H9 (cell line): ENCODE measurements around the gene RPL36. TPM values are rescaled to one million over a fixed set of nuclear protein-coding genes. Genes with fewer than 3 reads are reported as not detected.

Experiments
- DNase-seq: peaks from one replicate; pipeline ENCODE4 v3.0.0-alpha.2; 2017
- H2AFZ ChIP-seq: one replicate; pipeline ENCODE4 v1.6.1; 2013; ENCODE audit warnings: mild to moderate bottlenecking, low read length, control low read depth, moderate library complexity
- H2AK5ac ChIP-seq: 2 replicates; pipeline ENCODE4 v1.6.1; 2013; ENCODE audit warnings: low read length, control low read depth, mixed read lengths; ENCODE audit not compliant: insufficient read length
- H2BK120ac ChIP-seq: one replicate; pipeline ENCODE4 v1.6.1; 2013; ENCODE audit warnings: low read depth, mild to moderate bottlenecking, low read length, control low read depth, inconsistent platforms; ENCODE audit not compliant: poor library complexity, severe bottlenecking
- H2BK12ac ChIP-seq: 2 replicates; pipeline ENCODE4 v1.6.1; 2013; ENCODE audit warnings: low read length, control low read depth, mixed read lengths, low read depth; ENCODE audit not compliant: insufficient read length
- H2BK15ac ChIP-seq: 2 replicates; pipeline ENCODE4 v1.6.1; 2013; ENCODE audit warnings: low read depth, low read length, control low read depth
- H2BK20ac ChIP-seq: one replicate; pipeline ENCODE4 v1.6.1; 2013; ENCODE audit warnings: low read depth, mild to moderate bottlenecking, low read length, control low read depth, inconsistent platforms; ENCODE audit not compliant: poor library complexity, severe bottlenecking
- H2BK5ac ChIP-seq: 2 replicates; pipeline ENCODE4 v1.6.1; 2013; ENCODE audit warnings: low read length, control low read depth, mixed read lengths; ENCODE audit not compliant: insufficient read length
- H3K14ac ChIP-seq: 2 replicates; pipeline ENCODE4 v1.6.1; 2013; ENCODE audit warnings: low read length, control low read depth; ENCODE audit not compliant: insufficient read depth
- H3K18ac ChIP-seq: 2 replicates; pipeline ENCODE4 v1.6.1; 2013; ENCODE audit warnings: low read depth, mild to moderate bottlenecking, mixed read lengths, low read length, control low read depth; ENCODE audit not compliant: insufficient read length
- H3K23ac ChIP-seq: 2 replicates; pipeline ENCODE4 v1.6.1; 2013; ENCODE audit warnings: low read length, control low read depth, mixed read lengths, low read depth; ENCODE audit not compliant: insufficient read length
- H3K23me2 ChIP-seq: 2 replicates; pipeline ENCODE4 v1.6.1; 2013; ENCODE audit warnings: low read depth, mild to moderate bottlenecking, mixed read lengths, low read length, control low read depth; ENCODE audit not compliant: insufficient read length, poor library complexity, severe bottlenecking
- H3K27ac ChIP-seq: 2 replicates; pipeline ENCODE4 v1.5.1; 2013; ENCODE audit warnings: low read length, control low read depth, mixed read lengths, low read depth; ENCODE audit not compliant: insufficient read length
- H3K27me3 ChIP-seq: 2 replicates; pipeline ENCODE4 v1.6.1; 2013; ENCODE audit warnings: low read length, control low read depth, inconsistent platforms; ENCODE audit not compliant: insufficient read depth
- H3K4ac ChIP-seq: 2 replicates; pipeline ENCODE4 v1.6.1; 2013; ENCODE audit warnings: low read depth, mild to moderate bottlenecking, control low read depth, inconsistent platforms, low read length, moderate library complexity
- H3K4me1 ChIP-seq: 2 replicates; pipeline ENCODE4 v1.6.1; 2013; ENCODE audit warnings: low read length, control low read depth, inconsistent platforms; ENCODE audit not compliant: insufficient read depth
- H3K4me2 ChIP-seq: 2 replicates; pipeline ENCODE4 v1.6.1; 2013; ENCODE audit warnings: low read length, control low read depth, mixed read lengths; ENCODE audit not compliant: insufficient read length, insufficient read depth
- H3K56ac ChIP-seq: 2 replicates; pipeline ENCODE4 v1.6.1; 2013; ENCODE audit warnings: low read depth, mild to moderate bottlenecking, mixed read lengths, low read length, control low read depth; ENCODE audit not compliant: insufficient read length
- H3K79me1 ChIP-seq: 2 replicates; pipeline ENCODE4 v1.6.1; 2013; ENCODE audit warnings: low read depth, mild to moderate bottlenecking, moderate library complexity, low read length, control low read depth, inconsistent platforms; ENCODE audit not compliant: insufficient read depth, poor library complexity, severe bottlenecking
- H3K79me2 ChIP-seq: 2 replicates; pipeline ENCODE4 v1.6.1; 2013; ENCODE audit warnings: low read length, control low read depth, inconsistent platforms; ENCODE audit not compliant: insufficient read depth
- H3K9ac ChIP-seq: 2 replicates; pipeline ENCODE4 v1.6.1; 2013; ENCODE audit warnings: low read length, control low read depth, mixed read lengths; ENCODE audit not compliant: insufficient read length; ENCODE audit errors: extremely low read depth
- H3K9me3 ChIP-seq: one replicate; pipeline ENCODE4 v1.6.1; 2013; ENCODE audit warnings: low read depth, low read length, inconsistent platforms; ENCODE audit not compliant: control insufficient read depth
- H3T11ph ChIP-seq: one replicate; pipeline ENCODE4 v1.6.1; 2013; ENCODE audit warnings: mild to moderate bottlenecking, low read length, control low read depth, inconsistent platforms
- H4K20me1 ChIP-seq: one replicate; pipeline ENCODE4 v1.6.1; 2013; ENCODE audit not compliant: control insufficient read depth, insufficient read length, insufficient read depth
- H4K5ac ChIP-seq: 2 replicates; pipeline ENCODE4 v1.6.1; 2013; ENCODE audit warnings: low read depth, mild to moderate bottlenecking, mixed read lengths, low read length, control low read depth; ENCODE audit not compliant: insufficient read length
- H4K8ac ChIP-seq: replicated peaks from 2 replicates; pipeline ENCODE4 v1.6.1; 2013; ENCODE audit warnings: low read length, control low read depth, mixed read lengths, low read depth; ENCODE audit not compliant: insufficient read length
- H4K91ac ChIP-seq: 2 replicates; pipeline ENCODE4 v1.6.1; 2013; ENCODE audit warnings: low read depth, mild to moderate bottlenecking, moderate library complexity, mixed read lengths, low read length, control low read depth; ENCODE audit not compliant: insufficient read length
- H3K27ac Mint-ChIP-seq, 3 experiments: 2 replicates in 2 of 3; 3 replicates in 1 of 3; pipeline ENCODE4 v1.8.0; 2020 to 2021; ENCODE audit warnings: mixed read lengths in 3 of 3, mild to moderate bottlenecking in 1 of 3, moderate library complexity in 1 of 3
- H3K27me3 Mint-ChIP-seq: 2 replicates; pipeline ENCODE4 v1.8.0; 2021; ENCODE audit warnings: low read depth, mild to moderate bottlenecking, moderate library complexity, mixed read lengths
- H3K36me3 Mint-ChIP-seq, 3 experiments: 2 replicates in 2 of 3; 3 replicates in 1 of 3; pipeline ENCODE4 v1.8.0; 2020 to 2021; ENCODE audit warnings: low read depth in 3 of 3, mixed read lengths in 3 of 3; ENCODE audit not compliant: insufficient read depth in 1 of 3
- H3K4me1 Mint-ChIP-seq, 2 experiments: 2 replicates each; pipeline ENCODE4 v1.8.0; 2020; ENCODE audit warnings: mixed read lengths in 2 of 2
- H3K4me3 Mint-ChIP-seq, 2 experiments: 2 replicates in 1 of 2; 3 replicates in 1 of 2; pipeline ENCODE4 v1.8.0; 2020 to 2021; ENCODE audit warnings: mild to moderate bottlenecking in 2 of 2, mixed read lengths in 2 of 2, moderate library complexity in 1 of 2
- H3K9me3 Mint-ChIP-seq, 2 experiments: 2 replicates in 1 of 2; 3 replicates in 1 of 2; pipeline ENCODE4 v1.8.0; 2020; ENCODE audit warnings: mild to moderate bottlenecking in 2 of 2, mixed read lengths in 2 of 2, moderate library complexity in 1 of 2
- WGBS: extraction: QIAGEN DNeasy Blood & Tissue Kit; methylation state at CpG from one replicate; pipeline ENCODE4 v1.1.7; 2013; ENCODE audit warnings: missing lambda C conversion rate, low lambda C conversion rate, mixed read lengths; ENCODE audit not compliant: insufficient read length; ENCODE audit errors: extremely low coverage; 5-methylcytosine and 5-hydroxymethylcytosine counted together
- total RNA-seq: library from RNA; stranded (reverse); gene quantifications from 2 replicates; pipeline ENCODE4 v1.2.1, GENCODE V29; 2021
- TF ChIP-seq, protein P1 (sequence below): fragments of 200-600 bp; sonication (generic); conservative IDR thresholded peaks from 3 replicates; pipeline ENCODE4 v1.8.0; 2021; ENCODE audit warnings: antibody characterized with exemption, mild to moderate bottlenecking

RPL36 gene
- total RNA-seq, 1 experiment from 2014 or later, result 1,074 TPM

DNA sequence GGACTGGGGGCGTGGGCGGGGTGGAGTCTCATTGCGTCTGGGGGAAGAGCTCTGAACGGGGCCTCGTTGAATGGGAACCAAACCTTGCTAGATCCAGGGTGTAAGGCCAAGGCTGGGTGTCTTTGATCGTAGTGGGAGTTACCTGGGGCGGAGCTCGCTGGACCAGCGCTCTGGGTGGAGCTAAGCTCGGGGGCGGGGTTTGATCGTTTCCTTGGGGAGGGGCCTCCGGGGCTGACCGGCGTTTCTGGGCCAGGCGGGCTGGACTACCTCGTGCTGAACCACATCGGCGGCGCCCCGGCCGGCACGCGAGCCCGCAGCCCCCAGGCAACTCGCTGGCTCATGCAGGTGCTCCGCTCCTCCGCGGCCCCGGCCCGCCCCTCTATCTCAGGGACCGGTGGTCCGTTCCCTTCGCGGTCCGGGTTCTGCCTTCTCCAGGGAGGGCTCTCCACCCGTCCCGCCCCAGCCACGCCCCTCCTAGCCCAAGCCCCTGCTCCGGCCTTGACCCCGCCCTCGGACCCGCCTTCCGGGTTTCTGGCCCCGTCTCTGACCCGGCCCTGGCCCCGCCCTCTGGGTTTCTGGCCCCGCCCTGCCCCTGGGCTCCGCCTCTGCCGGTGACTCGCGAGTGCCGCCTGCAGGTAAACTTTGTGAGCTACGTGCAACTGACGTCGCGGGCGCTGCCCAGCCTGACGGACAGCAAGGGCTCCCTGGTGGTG lies 3.3 kb upstream of the RPL36 start:
- H3K4me1 ChIP-seq, result no peaks in the 10 kb centered on the region
- Mint-ChIP-seq H3K9me3 (peaks cover 5 to 6% of the 10 kb centered on the region in 2 experiments; a peak in 2 of 5 replicates), H3K27me3 (peaks cover 8% of the 10 kb centered on the region), H3K27ac (peak overlapping the region; percentile 51 to 83 (median 64); a peak in 3 of 7 replicates), H3K36me3 (peaks cover 9 to 16% (median 9%) of the 10 kb centered on the region in 3 experiments), H3K4me1 (peaks cover 8 to 16% of the 10 kb centered on the region in 2 experiments), H3K4me3 (peak overlapping the region; percentile 60 to 81)
- no peak overlapping the region for H3K9ac ChIP-seq
- no peak overlapping the region for H3K23ac ChIP-seq
- H3K9me3 ChIP-seq, result no peaks in the 10 kb centered on the region
- H3K56ac ChIP-seq, result no peak overlapping the region
- no peak overlapping the region for H3T11ph ChIP-seq
- no peak overlapping the region for H2BK12ac ChIP-seq
- no peak overlapping the region for H2BK15ac ChIP-seq
- H4K20me1 ChIP-seq, result no peaks in the 10 kb centered on the region
- no peak overlapping the region for H4K8ac ChIP-seq
- H3K18ac ChIP-seq, result no peak overlapping the region
- peak; percentile 97 for DNase-seq
- H3K4me2 ChIP-seq, result peak overlapping the region; percentile 9
- H2AK5ac ChIP-seq, result no peak overlapping the region
- H3K27me3 ChIP-seq, result no peaks in the 10 kb centered on the region
- no peak overlapping the region for H4K5ac ChIP-seq
- peaks cover 6% of the 10 kb centered on the region for H3K23me2 ChIP-seq
- no peak overlapping the region for H2AFZ ChIP-seq
- no peaks in the 10 kb centered on the region for H3K79me1 ChIP-seq
- no peak overlapping the region for H2BK5ac ChIP-seq
- peaks cover 11% of the 10 kb centered on the region; the same call in 1 of the 2 replicates for H3K79me2 ChIP-seq
- WGBS, result no CpG with 5 or more reads among the region's 59 CpGs
- TF ChIP-seq, protein P1, sequence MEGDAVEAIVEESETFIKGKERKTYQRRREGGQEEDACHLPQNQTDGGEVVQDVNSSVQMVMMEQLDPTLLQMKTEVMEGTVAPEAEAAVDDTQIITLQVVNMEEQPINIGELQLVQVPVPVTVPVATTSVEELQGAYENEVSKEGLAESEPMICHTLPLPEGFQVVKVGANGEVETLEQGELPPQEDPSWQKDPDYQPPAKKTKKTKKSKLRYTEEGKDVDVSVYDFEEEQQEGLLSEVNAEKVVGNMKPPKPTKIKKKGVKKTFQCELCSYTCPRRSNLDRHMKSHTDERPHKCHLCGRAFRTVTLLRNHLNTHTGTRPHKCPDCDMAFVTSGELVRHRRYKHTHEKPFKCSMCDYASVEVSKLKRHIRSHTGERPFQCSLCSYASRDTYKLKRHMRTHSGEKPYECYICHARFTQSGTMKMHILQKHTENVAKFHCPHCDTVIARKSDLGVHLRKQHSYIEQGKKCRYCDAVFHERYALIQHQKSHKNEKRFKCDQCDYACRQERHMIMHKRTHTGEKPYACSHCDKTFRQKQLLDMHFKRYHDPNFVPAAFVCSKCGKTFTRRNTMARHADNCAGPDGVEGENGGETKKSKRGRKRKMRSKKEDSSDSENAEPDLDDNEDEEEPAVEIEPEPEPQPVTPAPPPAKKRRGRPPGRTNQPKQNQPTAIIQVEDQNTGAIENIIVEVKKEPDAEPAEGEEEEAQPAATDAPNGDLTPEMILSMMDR, result peak; percentile 86
- H3K4ac ChIP-seq, result no peak overlapping the region
- H2BK20ac ChIP-seq, result no peak overlapping the region
- no peak overlapping the region for H2BK120ac ChIP-seq
- no peak overlapping the region for H3K27ac ChIP-seq
- H4K91ac ChIP-seq, result no peak overlapping the region
- H3K14ac ChIP-seq, result no peak overlapping the region
